ENCODE results near the gene MRGPRX1.

DNA sequence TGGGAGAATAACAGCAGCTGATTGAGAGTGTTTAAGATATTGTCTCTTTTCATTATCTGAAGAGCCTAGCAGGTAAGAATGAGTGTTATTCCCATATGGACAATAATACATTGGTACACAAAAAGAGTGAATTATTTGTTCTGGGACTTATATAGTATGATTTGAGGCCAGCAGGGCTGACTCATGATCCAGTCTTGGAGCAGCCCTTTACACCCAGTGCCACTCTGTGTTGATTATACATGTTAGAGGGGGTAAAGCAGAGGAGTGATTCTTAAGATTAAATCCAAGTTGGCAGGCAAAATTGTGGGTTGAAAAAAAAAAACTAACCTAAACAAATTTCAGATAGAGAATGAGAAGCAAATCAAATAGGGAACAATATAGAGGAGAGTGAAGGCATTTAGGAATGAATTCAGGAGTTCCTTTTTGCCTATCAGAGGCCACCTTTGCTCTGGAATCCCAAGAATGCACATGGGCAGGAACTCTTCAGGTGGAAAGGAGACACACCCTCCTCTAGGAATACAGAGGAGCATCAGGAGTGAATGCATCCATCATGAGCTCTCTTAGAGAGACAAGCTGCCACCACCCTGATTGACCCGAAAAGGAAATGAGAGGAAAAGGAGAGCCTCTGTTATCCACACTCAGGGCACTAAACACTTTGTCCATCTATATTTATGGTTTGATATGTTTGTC lies 19.2 kb upstream of the MRGPRX1 start:
- TF ChIP-seq CTCF (IDR thresholded peaks at IDR 0.05) (no peak), ZFX (IDR thresholded peaks at IDR 0.05; ENCODE audit: borderline replicate concordance) (no peak)

All from 22Rv1 (cell line).